ENCODE data around the gene GPR162.

GPR162 gene

DNA sequence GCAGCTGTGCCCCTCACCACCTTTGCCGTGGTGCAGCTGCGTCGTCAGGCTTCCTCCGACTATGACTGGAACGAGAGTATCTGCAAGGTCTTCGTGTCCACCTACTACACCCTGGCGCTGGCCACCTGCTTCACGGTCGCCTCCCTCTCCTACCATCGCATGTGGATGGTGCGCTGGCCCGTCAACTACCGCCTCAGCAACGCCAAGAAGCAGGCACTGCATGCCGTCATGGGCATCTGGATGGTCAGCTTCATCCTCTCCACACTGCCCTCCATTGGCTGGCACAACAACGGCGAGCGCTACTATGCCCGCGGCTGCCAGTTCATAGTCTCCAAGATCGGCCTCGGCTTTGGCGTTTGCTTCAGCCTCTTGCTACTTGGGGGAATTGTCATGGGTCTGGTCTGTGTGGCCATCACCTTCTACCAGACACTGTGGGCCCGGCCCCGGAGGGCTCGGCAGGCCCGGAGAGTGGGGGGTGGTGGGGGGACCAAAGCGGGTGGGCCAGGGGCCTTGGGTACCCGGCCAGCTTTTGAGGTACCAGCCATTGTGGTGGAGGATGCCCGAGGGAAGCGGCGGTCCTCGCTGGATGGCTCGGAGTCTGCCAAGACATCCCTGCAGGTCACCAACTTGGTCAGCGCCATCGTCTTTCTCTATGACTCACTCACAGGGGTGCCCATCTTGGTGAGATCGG, 2.6 kb downstream of the GPR162 start:
- DNase-seq: no peak

DNA sequence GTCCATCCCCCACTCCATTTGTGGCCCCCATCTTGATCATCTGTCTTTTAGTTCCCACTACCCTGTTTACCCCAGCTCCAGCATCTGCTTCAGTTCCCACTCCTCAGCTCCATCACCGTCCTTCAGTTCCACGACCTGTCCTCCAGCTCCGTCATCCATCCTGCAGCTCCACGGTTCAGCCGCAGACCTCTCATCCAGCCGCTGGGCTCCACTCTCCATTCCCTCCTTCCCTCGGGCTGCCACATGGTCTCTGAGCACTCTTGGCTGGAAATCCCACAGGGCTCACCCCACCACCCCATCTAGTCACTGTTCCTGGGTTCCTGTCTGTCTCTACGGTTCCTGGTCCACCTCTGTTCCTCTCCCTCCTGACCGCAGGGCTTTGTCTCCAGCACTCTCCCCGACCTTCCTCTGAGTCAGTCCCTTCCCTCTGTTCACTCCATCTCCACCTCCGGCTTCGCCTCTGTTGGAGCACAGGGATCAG, 3.3 kb downstream of the GPR162 start:
- DNase-seq: no peak

DNA sequence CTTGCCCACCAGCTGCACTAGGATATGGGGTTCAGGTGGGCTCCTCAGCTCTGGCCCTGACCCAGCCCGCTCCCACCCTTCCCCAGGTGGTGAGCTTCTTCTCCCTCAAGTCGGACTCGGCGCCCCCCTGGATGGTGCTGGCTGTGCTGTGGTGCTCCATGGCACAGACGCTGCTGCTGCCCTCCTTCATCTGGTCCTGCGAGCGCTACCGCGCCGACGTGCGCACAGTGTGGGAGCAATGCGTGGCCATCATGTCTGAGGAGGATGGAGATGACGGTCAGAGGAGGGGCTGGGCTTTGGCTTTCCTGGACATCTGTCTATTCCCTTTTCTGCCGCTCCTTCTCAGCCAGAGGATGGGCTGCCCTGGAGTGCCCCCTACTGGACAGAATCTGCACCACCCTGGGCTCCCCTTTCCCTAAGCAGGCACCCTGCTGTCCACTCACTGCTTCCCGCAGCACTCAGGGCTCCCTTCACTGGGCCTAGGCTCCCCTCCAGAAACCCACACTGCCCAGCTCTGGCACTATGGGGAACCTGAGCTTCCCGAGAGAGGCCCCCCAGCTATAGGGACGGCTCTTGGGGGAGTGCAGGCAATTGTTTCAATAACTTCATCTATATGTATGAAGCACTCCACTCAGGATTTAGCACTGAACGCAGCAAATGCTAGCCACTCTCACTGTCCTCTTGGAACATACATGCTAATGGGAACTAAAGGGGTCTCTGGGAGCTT, 3.9 kb downstream of the GPR162 start:
- peak; percentile 69 for DNase-seq

DNA sequence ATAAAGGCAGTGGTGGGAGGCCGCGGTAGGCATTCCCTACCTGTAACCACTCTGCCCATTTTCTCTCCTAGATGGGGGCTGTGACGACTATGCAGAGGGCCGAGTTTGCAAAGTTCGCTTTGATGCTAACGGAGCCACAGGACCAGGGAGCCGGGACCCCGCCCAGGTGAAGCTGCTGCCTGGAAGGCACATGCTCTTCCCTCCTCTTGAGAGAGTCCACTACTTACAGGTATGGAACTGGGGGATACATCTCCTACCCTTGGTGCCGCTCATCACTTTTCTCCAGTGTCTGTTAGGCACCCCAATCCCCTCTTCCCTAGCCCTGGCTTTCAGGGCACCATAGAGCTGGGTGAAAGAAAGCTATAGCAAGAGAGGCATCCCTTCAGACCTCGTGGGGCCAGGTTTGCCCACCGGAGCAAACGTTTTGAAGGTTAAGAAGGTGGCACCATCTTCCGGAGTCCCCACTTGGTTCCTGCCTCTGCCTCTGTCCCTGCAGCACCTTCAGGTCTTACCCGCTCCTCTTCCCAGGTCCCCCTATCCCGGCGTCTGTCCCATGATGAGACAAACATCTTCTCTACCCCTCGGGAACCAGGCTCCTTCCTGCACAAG, 4.6 kb downstream of the GPR162 start:
- DNase-seq: no peak

DNA sequence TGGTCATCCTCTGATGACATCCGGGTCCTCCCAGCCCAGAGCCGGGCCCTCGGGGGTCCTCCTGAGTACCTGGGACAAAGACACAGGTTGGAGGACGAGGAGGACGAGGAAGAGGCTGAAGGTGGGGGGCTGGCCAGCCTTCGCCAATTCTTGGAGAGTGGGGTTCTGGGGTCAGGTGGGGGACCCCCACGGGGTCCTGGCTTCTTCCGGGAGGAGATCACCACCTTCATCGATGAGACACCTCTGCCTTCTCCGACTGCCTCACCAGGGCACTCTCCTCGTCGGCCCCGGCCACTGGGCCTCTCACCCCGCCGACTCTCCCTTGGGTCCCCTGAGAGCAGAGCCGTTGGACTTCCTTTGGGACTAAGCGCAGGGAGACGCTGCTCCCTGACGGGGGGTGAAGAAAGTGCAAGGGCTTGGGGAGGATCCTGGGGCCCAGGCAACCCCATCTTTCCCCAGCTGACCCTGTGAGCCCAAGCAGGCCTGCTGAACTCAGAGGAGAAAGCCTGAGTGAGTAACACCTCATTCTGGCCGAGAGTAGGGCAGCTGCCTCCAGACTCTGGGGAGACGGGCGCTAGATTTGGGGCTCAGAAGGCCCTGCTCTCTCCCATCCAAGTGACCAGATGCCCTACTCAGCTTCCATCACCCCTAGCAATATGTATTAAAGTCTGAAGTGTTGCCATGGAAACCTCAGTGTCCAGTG, 5.3 kb downstream of the GPR162 start:
- no peak for DNase-seq

DNA sequence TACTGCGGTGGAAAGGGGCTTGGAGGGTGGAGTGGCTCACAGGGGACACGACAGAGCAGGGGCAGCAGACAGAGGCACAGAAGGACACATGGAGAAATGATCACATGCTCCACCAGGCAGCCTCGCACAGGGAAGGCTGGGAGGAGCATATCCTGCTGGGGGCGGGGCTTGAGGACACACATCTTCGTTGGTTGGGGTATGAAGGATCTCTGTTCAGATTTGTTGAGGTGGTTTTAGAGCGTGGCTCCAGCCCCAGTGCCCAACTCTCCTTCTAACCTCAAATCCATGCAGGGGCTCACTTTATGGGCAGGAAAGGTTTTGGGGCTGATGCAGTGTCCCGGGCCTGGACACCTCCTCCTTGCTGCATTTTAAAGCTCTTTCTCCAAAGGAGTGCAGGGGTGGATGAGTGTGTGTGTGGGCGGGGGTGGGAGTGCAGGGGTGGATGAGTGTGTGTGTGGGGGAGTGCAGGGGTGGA, 5.9 kb downstream of the GPR162 start:
- peak; percentile 12 for DNase-seq

DNA sequence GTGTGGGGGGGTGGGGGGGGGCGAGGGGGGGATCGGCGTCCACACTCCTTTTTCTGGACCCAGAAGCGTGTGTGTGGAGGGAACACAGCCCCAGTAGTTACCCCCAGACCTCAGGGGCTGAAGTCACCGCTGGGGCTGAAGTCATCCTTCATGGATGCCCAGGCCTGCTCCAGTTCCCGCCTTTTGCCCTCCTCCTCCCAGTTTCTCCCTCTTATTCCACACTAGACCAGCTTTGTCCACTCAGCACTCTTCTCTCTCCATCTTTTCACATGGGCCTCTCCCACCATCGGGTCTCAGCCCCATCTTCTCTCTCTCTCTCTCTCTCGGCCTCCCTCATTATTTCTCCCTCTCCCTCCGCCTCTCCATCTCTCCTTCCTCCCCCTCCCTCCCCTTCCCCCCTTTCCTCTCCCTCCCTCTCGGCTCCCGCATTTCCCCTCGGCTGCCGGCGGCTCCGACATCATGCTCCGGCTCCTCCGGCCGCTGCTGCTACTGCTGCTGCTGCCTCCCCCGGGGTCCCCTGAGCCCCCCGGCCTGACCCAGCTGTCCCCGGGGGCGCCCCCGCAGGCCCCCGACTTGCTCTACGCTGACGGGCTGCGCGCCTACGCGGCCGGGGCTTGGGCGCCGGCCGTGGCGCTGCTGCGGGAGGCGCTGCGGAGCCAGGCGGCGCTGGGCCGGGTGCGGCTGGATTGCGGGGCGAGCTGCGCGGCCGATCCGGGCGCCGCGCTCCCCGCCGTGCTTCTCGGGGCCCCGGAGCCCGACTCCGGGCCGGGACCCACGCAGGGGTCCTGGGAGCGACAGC, 6.6 kb downstream of the GPR162 start, which contains the start of gene P3H3:
P3H3 (plus strand) TSS at position 426 of the 799 bp plus-strand sequence; CDS start at position 460, 34 bp downstream.
- DNase-seq: no peak

DNA sequence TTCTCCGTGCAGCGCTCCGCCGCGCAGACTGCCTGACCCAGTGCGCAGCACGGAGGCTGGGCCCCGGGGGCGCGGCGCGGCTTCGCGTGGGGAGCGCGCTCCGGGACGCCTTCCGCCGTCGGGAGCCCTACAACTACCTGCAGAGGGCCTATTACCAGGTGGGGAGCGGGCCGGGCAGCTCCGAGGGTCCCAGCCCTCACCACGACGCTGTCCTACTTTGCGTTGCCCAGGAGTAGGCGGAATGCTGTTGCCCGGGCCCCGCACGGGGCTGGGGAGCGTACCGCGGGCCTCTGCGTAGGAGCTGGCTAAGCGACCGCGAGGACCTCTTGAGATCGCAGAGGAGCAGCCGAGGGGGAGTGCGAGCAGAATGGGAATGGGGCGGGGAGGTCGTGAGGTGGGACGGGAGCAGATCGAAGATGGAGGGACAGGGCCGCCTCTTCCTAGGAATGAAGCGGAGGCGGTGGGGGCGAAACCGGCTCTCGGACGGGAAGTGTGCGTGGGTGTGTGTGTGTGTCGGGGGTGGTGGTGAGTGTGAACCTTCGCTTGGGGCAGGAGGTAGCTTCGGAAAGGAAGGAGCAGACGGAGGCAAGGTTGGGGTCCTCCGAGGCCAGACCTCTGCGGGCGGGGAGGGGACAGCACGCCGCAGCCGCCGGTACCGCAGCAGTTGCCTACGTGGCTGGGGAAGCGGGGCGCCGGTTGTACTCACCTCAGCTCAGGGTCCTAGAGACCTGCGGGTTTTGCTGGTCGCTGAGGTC, 7.3 kb downstream of the GPR162 start:
- DNase-seq: no peak

DNA sequence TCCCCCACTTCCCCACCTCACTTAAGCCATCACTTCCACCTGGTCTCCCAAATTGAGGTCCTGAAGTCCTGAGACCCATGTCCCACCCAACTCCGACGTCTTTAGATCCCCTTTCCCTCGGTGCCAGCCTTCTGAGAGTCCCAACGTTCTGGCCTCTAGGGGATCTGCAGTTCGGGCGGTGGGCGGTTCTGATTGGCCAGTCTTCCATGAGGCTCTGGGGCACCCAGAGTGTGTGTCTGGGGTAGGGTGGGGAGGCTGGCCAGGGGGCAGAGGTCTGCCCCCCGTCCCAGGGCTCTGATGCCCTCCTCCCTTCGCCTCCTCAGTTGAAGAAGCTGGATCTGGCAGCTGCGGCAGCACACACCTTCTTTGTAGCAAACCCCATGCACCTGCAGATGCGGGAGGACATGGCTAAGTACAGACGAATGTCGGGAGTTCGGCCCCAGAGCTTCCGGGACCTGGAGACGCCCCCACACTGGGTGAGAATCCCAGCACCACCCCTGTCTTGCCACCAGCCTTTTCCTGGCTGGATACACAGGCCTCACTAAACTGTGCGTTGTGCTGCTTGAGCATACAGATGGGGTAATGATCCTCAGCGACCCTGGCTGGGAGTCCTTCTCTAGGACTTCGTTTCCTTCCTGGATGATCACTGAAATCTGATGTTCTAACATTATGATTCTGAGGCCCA, 8.1 kb downstream of the GPR162 start:
- DNase-seq: no peak

DNA sequence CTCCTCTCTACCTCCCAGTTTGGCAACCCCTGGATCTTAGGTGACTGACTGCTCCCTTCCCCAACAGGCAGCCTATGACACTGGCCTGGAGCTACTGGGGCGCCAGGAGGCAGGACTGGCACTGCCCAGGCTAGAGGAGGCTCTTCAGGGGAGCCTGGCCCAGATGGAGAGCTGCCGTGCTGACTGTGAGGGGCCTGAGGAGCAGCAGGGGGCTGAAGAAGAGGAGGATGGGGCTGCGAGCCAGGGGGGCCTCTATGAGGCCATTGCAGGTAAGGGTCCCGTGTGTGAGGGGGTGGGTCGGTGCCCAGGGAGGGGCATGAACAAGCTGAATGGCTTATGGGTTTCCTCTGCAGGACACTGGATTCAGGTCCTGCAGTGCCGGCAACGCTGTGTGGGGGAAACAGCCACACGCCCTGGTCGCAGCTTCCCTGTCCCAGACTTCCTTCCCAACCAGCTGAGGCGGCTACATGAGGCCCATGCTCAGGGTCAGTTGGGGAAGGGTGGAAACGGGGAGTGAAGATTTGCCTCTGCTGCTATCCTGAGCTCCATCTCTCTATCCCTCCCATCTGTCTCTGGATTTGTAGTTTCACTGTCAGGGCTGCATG, 8.8 kb downstream of the GPR162 start:
- no peak for DNase-seq

DNA sequence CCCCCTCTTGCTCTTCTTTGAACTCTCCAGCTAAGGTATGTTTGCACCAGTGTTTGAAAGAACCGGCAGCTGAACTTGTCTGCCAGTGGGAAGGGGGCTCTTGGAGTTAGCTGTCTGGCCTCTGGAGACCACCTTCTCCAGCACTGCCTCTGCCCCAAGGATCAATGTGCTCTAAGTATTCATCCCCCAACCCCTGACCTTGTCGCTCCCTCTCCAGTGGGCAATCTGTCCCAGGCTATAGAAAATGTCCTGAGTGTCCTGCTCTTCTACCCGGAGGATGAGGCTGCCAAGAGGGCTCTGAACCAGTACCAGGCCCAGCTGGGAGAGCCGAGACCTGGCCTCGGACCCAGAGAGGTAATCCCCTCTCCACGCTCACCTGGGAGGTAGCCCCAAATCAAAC, 9.4 kb downstream of the GPR162 start:
- no peak for DNase-seq

DNA sequence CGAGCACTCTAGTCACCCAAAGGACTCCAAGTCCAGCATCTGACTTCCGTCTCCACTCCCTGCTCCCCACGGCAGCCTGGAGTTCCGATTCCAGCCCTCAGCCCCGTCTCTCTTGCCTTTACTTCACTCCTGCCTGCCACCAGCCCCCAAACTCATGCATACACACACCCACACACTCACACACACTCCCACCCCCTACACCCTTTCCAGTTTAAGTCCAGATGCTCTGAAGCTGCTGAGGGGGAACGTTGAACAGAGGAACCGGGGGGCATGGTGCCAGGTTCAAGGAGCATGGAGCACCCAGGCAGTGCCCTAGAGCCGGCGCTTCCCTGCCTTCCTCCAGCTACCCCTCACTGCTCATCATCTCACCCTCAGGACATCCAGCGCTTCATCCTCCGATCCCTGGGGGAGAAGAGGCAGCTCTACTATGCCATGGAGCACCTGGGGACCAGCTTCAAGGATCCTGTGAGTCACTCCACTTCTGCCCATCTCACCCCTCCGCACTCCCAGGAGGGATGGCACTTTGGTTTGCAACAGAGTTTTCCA, 9.9 kb downstream of the GPR162 start:
- no peak for DNase-seq

DNA sequence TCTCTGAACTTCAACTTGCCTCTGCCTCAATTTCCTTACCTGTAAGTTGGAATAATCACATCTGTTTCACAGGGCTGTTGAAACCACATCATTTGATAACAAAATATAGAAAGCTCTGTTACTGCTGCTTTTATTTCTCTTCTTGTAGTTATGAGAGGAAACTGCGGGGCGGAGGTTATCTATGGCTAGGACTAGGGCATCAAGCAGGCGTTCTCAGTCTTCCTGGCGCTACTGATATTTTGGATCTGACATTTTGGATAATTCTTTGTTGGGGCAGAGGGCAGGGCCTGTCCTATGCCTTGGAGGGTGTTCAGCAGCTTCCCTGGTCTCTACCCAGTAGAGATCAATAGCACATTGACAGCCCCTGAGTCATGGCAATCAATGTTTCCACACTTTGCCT, 10.5 kb downstream of the GPR162 start:
- no peak for DNase-seq

DNA sequence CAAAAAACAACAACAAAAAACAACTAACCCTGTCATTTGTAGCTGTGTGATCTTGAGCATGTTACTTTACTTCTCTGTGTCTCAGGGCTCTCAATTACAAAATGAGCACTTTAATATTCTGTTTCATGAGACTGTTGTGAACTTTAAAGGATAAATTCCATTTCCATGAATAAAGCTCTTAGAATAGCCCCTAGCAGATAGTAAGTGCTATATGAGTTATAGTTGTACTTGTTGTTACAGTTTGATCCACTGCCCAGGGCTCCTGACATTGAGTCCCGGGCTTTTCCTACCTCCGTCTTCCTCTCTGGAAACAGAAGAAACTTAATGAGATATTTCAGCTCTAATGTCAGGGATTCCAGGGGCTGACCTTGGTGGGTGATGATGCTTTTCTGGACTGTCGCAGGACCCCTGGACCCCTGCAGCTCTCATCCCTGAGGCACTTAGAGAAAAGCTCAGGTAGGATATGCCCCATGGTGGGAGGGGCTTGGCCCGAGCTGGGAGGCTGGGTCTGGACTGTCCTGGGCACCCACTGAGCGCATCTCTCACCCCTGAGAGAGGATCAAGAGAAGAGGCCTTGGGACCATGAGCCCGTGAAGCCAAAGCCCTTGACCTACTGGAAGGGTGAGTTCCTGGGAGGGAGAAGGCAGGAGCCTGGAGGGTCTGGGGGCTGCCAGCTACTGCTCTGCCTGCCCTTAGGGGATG, 11.7 kb downstream of the GPR162 start:
- no peak for DNase-seq

DNA sequence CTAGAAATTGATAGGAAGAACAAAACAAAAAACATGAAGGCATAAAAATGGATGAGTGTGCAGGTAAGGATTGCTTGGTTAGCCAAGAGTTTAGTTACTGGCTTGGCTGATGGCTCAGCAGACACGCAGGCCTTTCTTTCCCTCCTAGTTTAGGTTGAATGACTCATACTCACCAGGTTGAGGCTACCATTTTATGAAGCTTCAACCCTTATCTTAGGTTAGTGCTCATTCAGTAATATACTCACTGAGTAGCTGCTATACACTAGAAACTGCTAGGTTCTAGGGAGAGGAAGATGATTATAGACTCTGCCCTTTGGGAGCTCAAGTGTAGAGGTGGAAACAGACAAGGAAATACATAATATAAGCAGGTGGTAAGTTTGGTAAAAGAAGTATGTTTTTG, 12.6 kb downstream of the GPR162 start:
- no peak for DNase-seq

DNA sequence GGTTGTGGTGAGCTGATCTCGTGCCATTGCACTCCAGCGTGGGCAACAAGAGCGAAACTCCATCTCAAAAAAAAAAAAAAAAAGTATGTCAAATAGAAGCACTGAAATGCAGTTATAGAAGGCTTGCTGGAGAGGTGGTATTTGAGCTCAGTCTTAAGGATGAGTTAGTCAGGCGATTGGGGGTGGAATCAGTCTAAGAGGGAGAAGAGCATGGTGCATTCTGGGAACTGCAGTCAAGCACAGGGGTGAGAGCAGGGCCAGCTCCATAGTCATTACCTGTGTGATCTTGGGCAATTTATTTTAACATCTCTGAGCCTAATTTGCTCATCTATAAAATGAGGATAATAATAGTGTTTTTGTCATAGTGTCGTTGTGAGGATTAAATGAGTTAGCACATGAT, 13.3 kb downstream of the GPR162 start:
- DNase-seq: no peak

DNA sequence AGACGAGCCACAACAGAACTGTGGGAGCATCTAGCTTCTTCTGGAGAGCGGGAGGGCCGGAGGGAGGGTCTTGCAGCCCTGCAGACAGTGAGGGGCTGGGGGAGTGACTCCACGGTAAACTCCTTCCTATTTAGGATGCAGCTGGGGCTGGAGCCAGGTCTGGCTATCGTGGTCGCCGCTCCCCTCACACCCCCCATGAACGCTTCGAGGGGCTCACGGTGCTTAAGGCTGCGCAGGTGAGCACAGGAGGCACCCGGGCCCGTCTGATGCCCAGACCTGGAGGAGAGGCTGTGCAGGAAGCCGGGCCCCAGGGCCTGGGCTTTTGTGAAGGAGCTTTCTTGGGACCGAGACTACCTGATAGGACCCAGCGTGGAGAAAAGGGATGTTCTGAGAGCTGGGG, 15.2 kb downstream of the GPR162 start:
- no peak for DNase-seq

DNA sequence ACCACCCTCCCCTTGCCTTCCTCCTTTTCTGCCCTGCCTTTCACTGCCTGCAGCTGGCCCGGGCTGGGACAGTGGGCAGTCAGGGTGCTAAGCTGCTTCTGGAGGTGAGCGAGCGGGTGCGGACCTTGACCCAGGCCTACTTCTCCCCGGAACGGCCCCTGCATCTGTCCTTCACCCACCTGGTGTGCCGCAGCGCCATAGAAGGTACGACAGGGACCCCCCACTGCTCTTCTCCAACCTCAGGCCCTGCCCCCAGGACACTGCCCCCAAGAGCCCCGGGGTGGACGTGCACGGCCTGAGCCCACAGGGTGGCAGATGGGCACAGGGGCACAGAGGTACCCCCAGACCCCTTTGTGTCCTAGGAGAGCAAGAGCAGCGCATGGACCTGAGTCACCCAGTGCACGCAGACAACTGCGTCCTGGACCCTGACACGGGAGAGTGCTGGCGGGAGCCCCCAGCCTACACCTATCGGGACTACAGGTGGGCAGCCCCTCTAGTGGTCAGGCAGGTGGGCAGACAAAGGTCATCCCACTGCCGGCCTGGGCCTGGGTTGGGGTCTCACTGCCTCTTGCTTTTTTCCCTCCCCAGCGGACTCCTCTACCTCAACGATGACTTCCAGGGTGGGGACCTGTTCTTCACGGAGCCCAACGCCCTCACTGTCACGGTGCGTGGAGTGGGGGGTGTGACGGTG, 15.9 kb downstream of the GPR162 start:
- DNase-seq: no peak

DNA sequence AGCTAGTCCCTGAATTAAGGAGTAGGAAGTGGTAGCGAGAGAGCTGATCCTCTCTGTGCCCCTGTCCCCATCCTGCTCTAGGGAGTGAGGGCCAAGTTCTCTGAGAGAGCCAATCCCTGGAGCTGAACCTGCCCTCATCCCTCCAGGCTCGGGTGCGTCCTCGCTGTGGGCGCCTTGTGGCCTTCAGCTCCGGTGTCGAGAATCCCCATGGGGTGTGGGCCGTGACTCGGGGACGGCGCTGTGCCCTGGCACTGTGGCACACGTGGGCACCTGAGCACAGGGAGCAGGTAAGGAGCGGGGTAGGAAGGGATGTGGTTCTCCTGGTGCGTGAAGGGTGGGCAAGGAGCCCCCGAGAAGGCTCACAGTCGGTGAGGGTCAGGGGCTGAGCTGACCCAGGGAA, 17.2 kb downstream of the GPR162 start:
- no peak for DNase-seq

Data from effector CD8-positive, alpha-beta T cell (primary cell).